ENCODE results near the gene ACAN. TPM values are rescaled to one million over a fixed set of nuclear protein-coding genes. Genes with fewer than 3 reads are reported as not detected.

The ACAN gene
- polyA plus RNA-seq, 1 of the 3 experiments (the other 2 are of a cell fraction), result not detected

- peaks cover 3 to 30% of the 10 kb centered on the region in 2 experiments for H3K36me3 ChIP-seq (replicated peaks in 1 of 2; ENCODE audit: control insufficient read depth in 1 of 2, insufficient read depth in 2 of 2, low read length in 1 of 2)
- ChIA-PET CTCF (interaction anchor here (0.7 to 4.5 kb wide), 33 partner anchors 9 to 438 kb away, joined by 3 to 48 read pairs (median 7); partner anchors contain the start of genes MRPL46 and MRPS11), POLR2A (interaction anchor here (1.3 kb wide), 1 partner anchor 113 kb away, joined by 3 read pairs; no protein-coding TSS in a partner anchor)
Observed at GRCh38 chr15:88905576-88905975, 102.3 kb downstream of the ACAN start.

More at GRCh38 chr15:88905576-88905975, 102.3 kb downstream of the ACAN start:
- Histone ChIP-seq H3K9ac (no peak overlapping the region), H3F3A (replicated peaks; ENCODE audit: insufficient read depth) (no peaks in the 10 kb centered on the region), H2AFZ (ENCODE audit: low read depth) (no peak overlapping the region), H3K9me2 (no peaks in the 10 kb centered on the region), H3K79me2 (ENCODE audit: insufficient read depth) (peaks cover 4% of the 10 kb centered on the region; the same call in 1 of the 2 replicates), H3K27me3 (ENCODE audit: insufficient read depth) (no peaks in the 10 kb centered on the region), H3K27ac (ENCODE audit: low read depth in 2 of 2, low read length in 1 of 2) (no peak overlapping the region), H3K4me2 (no peak overlapping the region), H4K20me1 (ENCODE audit: insufficient read depth) (no peaks in the 10 kb centered on the region), H3K4me1 (ENCODE audit: control insufficient read depth in 1 of 2, insufficient read depth in 2 of 2, low read depth in 1 of 2, low read length in 1 of 2) (no peaks in the 10 kb centered on the region; a peak in 1 of 4 replicates), H3K4me3 (ENCODE audit: low read depth in 2 of 2, low read length in 1 of 2) (no peak overlapping the region), H3K9me3 (no peaks in the 10 kb centered on the region)
- DNase-seq, result peak; percentile 16
- 91% methylated on average over 8 of the region's 11 CpGs for WGBS (ENCODE audit: low lambda C conversion rate)
- no peak for TF ChIP-seq FOSL2 (IDR thresholded peaks at IDR 0.05; ENCODE audit: borderline replicate concordance, low read depth)
- TF ChIP-seq SIN3A (IDR thresholded peaks at IDR 0.05; ENCODE audit: borderline replicate concordance, low read depth, low read length), result no peak
- TF ChIP-seq FOXJ3 (CRISPR knock-in tag; IDR thresholded peaks at IDR 0.05), result no peak
- TF ChIP-seq RFX5 (IDR thresholded peaks at IDR 0.05; ENCODE audit: low read length), result no peak
- no peak for TF ChIP-seq YY1 (IDR thresholded peaks at IDR 0.05; ENCODE audit: low read depth)
- TF ChIP-seq CHD2 (IDR thresholded peaks at IDR 0.05; ENCODE audit: low read length, partially characterized antibody), result no peak
- TF ChIP-seq USF2 (IDR thresholded peaks at IDR 0.05; ENCODE audit: borderline replicate concordance, low read depth, low read length), result no peak
- no peak for TF ChIP-seq REST (IDR thresholded peaks at IDR 0.05; ENCODE audit: low read depth, low read length)
- no peak for TF ChIP-seq FOXM1 (IDR thresholded peaks at IDR 0.05; ENCODE audit: low read depth)
- no peak for TF ChIP-seq CTCF (IDR thresholded peaks at IDR 0.05)
- TF ChIP-seq NRF1 (IDR thresholded peaks at IDR 0.05; ENCODE audit: low read depth, low read length), result no peak
- TF ChIP-seq SMC3 (IDR thresholded peaks at IDR 0.05; ENCODE audit: low read depth, low read length), result no peak
- TF ChIP-seq TCF12 (IDR thresholded peaks at IDR 0.05), result no peak
- TF ChIP-seq ELF1 (IDR thresholded peaks at IDR 0.05), result no peak
- no peak for TF ChIP-seq GABPA (IDR thresholded peaks at IDR 0.05; ENCODE audit: low read depth)
- no peak for TF ChIP-seq IRF3 (IDR thresholded peaks at IDR 0.05; ENCODE audit: low read depth, low read length)
- no peak for TF ChIP-seq POLR2AphosphoS5 (IDR thresholded peaks at IDR 0.05; ENCODE audit: low read depth, low read length)

Data from SK-N-SH (cell line).